ENCODE data around the gene LAMB3. TPM values are rescaled to one million over a fixed set of nuclear protein-coding genes. Genes with fewer than 3 reads are reported as not detected.

The LAMB3 gene
- total RNA-seq, 2 experiments from 2014 or later, result 0.25 to 0.31 TPM

GRCh38 chr1:209616366-209617046 is 35.7 kb downstream of the LAMB3 start:
- Mint-ChIP-seq H3K27ac (no peak overlapping the region), H3K4me1 (ENCODE audit: low read depth) (peaks cover 12% of the 10 kb centered on the region), H3K9me3 (no peaks in the 10 kb centered on the region), H3K4me3 (no peak overlapping the region), H3K27me3 (no peaks in the 10 kb centered on the region), H3K36me3 (ENCODE audit: low read depth) (no peaks in the 10 kb centered on the region)
- Histone ChIP-seq H3K4me1 (ENCODE audit: insufficient read depth, low read length) (peaks cover 32% of the 10 kb centered on the region), H3K9me3 (ENCODE audit: control insufficient read depth in 1 of 2, insufficient read depth in 1 of 2, low read length in 2 of 2) (peaks cover 0 to 4% of the 10 kb centered on the region in 2 experiments), H3K4me3 (ENCODE audit: low read length) (no peak overlapping the region), H3K27ac (ENCODE audit: low read depth in 1 of 2, low read length in 2 of 2) (no peak overlapping the region), H3K27me3 (ENCODE audit: control insufficient read depth in 1 of 2, insufficient read depth in 2 of 2, low read length in 2 of 2) (no peaks in the 10 kb centered on the region), H3K36me3 (ENCODE audit: insufficient read depth, low read length) (no peaks in the 10 kb centered on the region)
- ChIA-PET CTCF (no interaction called here), POLR2A (interaction anchor here (0.6 kb wide), 1 partner anchor 227 kb away, joined by 3 read pairs; no protein-coding TSS in a partner anchor)
- ATAC-seq (ENCODE audit: poor library complexity), result no peak
- no peak for DNase-seq
- intact Hi-C loops (cut with DNase I, micrococcal nuclease), result no loop called here
- TF ChIP-seq CTCF (IDR thresholded peaks at IDR 0.05), result no peak

- POLR2A ChIA-PET, result no interaction called here
Measured at GRCh38 chr1:209614906-209615305, 37.3 kb downstream of the LAMB3 start.

GRCh38 chr1:209614151-209614420 is 38.1 kb downstream of the LAMB3 start:
- H3K4me1 Mint-ChIP-seq (ENCODE audit: low read depth), result peaks cover 6% of the 10 kb centered on the region
- no peak for ATAC-seq (ENCODE audit: poor library complexity)
- ChIA-PET POLR2A (no interaction called here), CTCF (no interaction called here)
- H3K9me3 Mint-ChIP-seq, result no peaks in the 10 kb centered on the region
- intact Hi-C loops (cut with DNase I, micrococcal nuclease), result no loop called here
- DNase-seq, result no peak
- Histone ChIP-seq H3K4me1 (ENCODE audit: insufficient read depth, low read length) (peaks cover 37% of the 10 kb centered on the region), H3K27ac (ENCODE audit: low read depth in 1 of 2, low read length in 2 of 2) (no peak overlapping the region), H3K4me3 (ENCODE audit: low read length) (no peak overlapping the region), H3K9me3 (ENCODE audit: control insufficient read depth in 1 of 2, insufficient read depth in 1 of 2, low read length in 2 of 2) (peaks cover 0 to 4% of the 10 kb centered on the region in 2 experiments), H3K36me3 (ENCODE audit: insufficient read depth, low read length) (no peaks in the 10 kb centered on the region), H3K27me3 (ENCODE audit: control insufficient read depth in 1 of 2, insufficient read depth in 2 of 2, low read length in 2 of 2) (no peaks in the 10 kb centered on the region)
- no peak for TF ChIP-seq CTCF (IDR thresholded peaks at IDR 0.05)
- H3K27me3 Mint-ChIP-seq, result no peaks in the 10 kb centered on the region
- no peaks in the 10 kb centered on the region for H3K36me3 Mint-ChIP-seq (ENCODE audit: low read depth)
- H3K27ac Mint-ChIP-seq, result no peak overlapping the region
- H3K4me3 Mint-ChIP-seq, result no peak overlapping the region

More at GRCh38 chr1:209614906-209615305, 37.3 kb downstream of the LAMB3 start:
- intact Hi-C loops (cut with DNase I, micrococcal nuclease), result no loop called here
- H3K27me3 Mint-ChIP-seq, result no peaks in the 10 kb centered on the region
- H3K27me3 ChIP-seq (ENCODE audit: control insufficient read depth in 1 of 2, insufficient read depth in 2 of 2, low read length in 2 of 2), result no peaks in the 10 kb centered on the region
- H3K36me3 ChIP-seq (ENCODE audit: insufficient read depth, low read length), result no peaks in the 10 kb centered on the region
- H3K4me1 Mint-ChIP-seq (ENCODE audit: low read depth), result peaks cover 12% of the 10 kb centered on the region
- ATAC-seq (ENCODE audit: poor library complexity) (no peak), DNase-seq (no peak)
- no peak overlapping the region for H3K27ac Mint-ChIP-seq
- H3K9me3 ChIP-seq (ENCODE audit: control insufficient read depth in 1 of 2, insufficient read depth in 1 of 2, low read length in 2 of 2), result peaks cover 0 to 4% of the 10 kb centered on the region in 2 experiments
- H3K9me3 Mint-ChIP-seq, result no peaks in the 10 kb centered on the region
- peaks cover 41% of the 10 kb centered on the region for H3K4me1 ChIP-seq (ENCODE audit: insufficient read depth, low read length)
- H3K4me3 ChIP-seq (ENCODE audit: low read length), result no peak overlapping the region
- H3K27ac ChIP-seq (ENCODE audit: low read depth in 1 of 2, low read length in 2 of 2), result no peak overlapping the region
- no peak overlapping the region for H3K4me3 Mint-ChIP-seq
- TF ChIP-seq CTCF (IDR thresholded peaks at IDR 0.05), result no peak
- CTCF ChIA-PET, result interaction anchor here (0.5 kb wide), 1 partner anchor 10 kb away, joined by 3 read pairs; no protein-coding TSS in a partner anchor
- no peaks in the 10 kb centered on the region for H3K36me3 Mint-ChIP-seq (ENCODE audit: low read depth)
